ENCODE data around the gene SLC41A1. TPM values are rescaled to one million over a fixed set of nuclear protein-coding genes. Genes with fewer than 3 reads are reported as not detected.
A peak's percentile ranks its signal among the peaks of the same experiment; 100 is the strongest.
"Not testable (repeated sequence)": the region's sequence is repeated elsewhere in the genome, so short reads cannot be mapped to it uniquely, and the experiment has no call there.

The SLC41A1 gene
- total RNA-seq: 7.6 TPM

- DNase-seq: peak; percentile 86
Observed at GRCh38 chr1:205812878-205813754, at the start of gene SLC41A1. Gene SLC41A1 (minus strand): TSS chr1:205813198. CDS start chr1:205810441, 2,757 bp downstream.

GRCh38 chr1:205861540-205861939, 48.5 kb upstream of the SLC41A1 start:
- no peak for DNase-seq

GRCh38 chr1:205858141-205858961, 45.4 kb upstream of the SLC41A1 start:
- no peak for DNase-seq

- not testable (repeated sequence) for DNase-seq
Observed at GRCh38 chr1:205857501-205857900, 44.5 kb upstream of the SLC41A1 start.

GRCh38 chr1:205856433-205856832, 43.4 kb upstream of the SLC41A1 start:
- DNase-seq: no peak

- no peak for DNase-seq
Observed at GRCh38 chr1:205852969-205853368, 40.0 kb upstream of the SLC41A1 start.

- no peak for DNase-seq
Observed at GRCh38 chr1:205851993-205852392, 39.0 kb upstream of the SLC41A1 start.

GRCh38 chr1:205849619-205850355, 36.8 kb upstream of the SLC41A1 start, which contains the start of gene PM20D1:
Gene PM20D1 (minus strand): TSS chr1:205850132. CDS start chr1:205850072, 60 bp downstream.
- DNase-seq: peak; percentile 55

- DNase-seq: no peak
Observed at GRCh38 chr1:205843036-205843859, 30.2 kb upstream of the SLC41A1 start.

GRCh38 chr1:205842229-205842628, 29.2 kb upstream of the SLC41A1 start:
- no peak for DNase-seq

- no peak for DNase-seq
Observed at GRCh38 chr1:205840146-205840923, 27.3 kb upstream of the SLC41A1 start.

- DNase-seq: no peak
Observed at GRCh38 chr1:205837382-205837970, 24.5 kb upstream of the SLC41A1 start.

- DNase-seq: no peak
Observed at GRCh38 chr1:205834751-205835150, 21.8 kb upstream of the SLC41A1 start.

- DNase-seq: no peak
Observed at GRCh38 chr1:205832326-205832751, 19.3 kb upstream of the SLC41A1 start.

GRCh38 chr1:205827623-205828022, 14.6 kb upstream of the SLC41A1 start:
- no peak for DNase-seq

GRCh38 chr1:205826995-205827394, 14.0 kb upstream of the SLC41A1 start:
- no peak for DNase-seq

GRCh38 chr1:205826016-205826806, 13.2 kb upstream of the SLC41A1 start:
- no peak for DNase-seq

GRCh38 chr1:205824180-205824579, 11.2 kb upstream of the SLC41A1 start:
- DNase-seq: no peak

- not testable (repeated sequence) for DNase-seq
Observed at GRCh38 chr1:205823260-205823659, 10.3 kb upstream of the SLC41A1 start.
